ENCODE data around the gene SCFD2. TPM values are rescaled to one million over a fixed set of nuclear protein-coding genes. Genes with fewer than 3 reads are reported as not detected.
A peak's percentile ranks its signal among the peaks of the same experiment; 100 is the strongest.

The SCFD2 gene
- total RNA-seq, 1 experiment from 2014 or later, result 19.2 TPM

DNA sequence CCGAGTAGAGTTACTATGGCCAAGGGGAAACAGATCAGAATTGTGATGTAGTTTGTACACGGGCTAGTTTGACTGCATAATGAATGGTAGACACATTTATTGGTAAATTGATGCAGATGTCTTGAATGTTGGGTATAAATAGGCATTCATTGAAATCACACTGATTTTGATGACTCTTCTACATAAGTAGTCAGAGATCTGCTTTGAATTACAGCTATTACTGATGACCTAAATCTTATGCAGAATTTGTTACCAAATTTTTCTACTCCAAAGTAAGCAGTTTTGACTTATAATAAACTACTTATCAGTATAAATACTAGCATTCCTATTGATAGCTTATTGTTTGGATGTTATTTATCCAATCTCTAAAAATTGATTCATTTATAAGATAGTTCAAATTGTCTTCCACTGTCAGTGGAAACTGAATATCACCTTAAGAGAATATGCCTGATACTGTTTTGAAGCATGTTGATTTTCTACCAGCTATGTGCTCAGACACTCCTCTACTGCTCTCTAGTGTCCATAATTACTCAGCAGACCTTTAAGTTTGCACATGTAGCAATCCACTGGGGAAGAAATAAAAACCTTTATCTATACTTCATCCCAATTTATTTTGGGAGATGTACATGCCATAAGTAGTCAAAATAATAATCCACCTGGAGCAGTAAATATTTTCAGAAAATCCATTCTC lies 383.5 kb downstream of the SCFD2 start:
- Mint-ChIP-seq H3K4me1 (ENCODE audit: insufficient read depth, unreplicated experiment) (no peaks in the 10 kb centered on the region), H3K27me3 (ENCODE audit: insufficient read depth, unreplicated experiment) (no peaks in the 10 kb centered on the region), H3K9me3 (ENCODE audit: unreplicated experiment) (no peaks in the 10 kb centered on the region), H3K27ac (ENCODE audit: low read depth, unreplicated experiment) (peak overlapping the region; percentile 1), H3K36me3 (ENCODE audit: insufficient read depth, unreplicated experiment) (no peaks in the 10 kb centered on the region), H3K4me3 (ENCODE audit: unreplicated experiment) (no peak overlapping the region)
- POLR2A ChIA-PET, result interaction anchor here (1.0 to 1.8 kb wide), 4 partner anchors 194 to 435 kb away, joined by 3 to 5 read pairs (median 3); no protein-coding TSS in a partner anchor
- CTCF ChIA-PET, result interaction anchor here (0.5 to 7.5 kb wide), 45 partner anchors 13 to 1251 kb away, joined by 3 to 244 read pairs (median 4); no protein-coding TSS in a partner anchor
- intact Hi-C loops (cut with micrococcal nuclease), result loop anchor here (1.0 to 5.0 kb wide), 6 partner anchors 270 to 748 kb away; no protein-coding TSS in a partner anchor
- peak; percentile 57 for DNase-seq (ENCODE audit: unreplicated experiment)
- TF ChIP-seq, protein P1, sequence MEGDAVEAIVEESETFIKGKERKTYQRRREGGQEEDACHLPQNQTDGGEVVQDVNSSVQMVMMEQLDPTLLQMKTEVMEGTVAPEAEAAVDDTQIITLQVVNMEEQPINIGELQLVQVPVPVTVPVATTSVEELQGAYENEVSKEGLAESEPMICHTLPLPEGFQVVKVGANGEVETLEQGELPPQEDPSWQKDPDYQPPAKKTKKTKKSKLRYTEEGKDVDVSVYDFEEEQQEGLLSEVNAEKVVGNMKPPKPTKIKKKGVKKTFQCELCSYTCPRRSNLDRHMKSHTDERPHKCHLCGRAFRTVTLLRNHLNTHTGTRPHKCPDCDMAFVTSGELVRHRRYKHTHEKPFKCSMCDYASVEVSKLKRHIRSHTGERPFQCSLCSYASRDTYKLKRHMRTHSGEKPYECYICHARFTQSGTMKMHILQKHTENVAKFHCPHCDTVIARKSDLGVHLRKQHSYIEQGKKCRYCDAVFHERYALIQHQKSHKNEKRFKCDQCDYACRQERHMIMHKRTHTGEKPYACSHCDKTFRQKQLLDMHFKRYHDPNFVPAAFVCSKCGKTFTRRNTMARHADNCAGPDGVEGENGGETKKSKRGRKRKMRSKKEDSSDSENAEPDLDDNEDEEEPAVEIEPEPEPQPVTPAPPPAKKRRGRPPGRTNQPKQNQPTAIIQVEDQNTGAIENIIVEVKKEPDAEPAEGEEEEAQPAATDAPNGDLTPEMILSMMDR (IDR thresholded peaks at IDR 0.05; ENCODE audit: unreplicated experiment), result peak; percentile 73
- no TSS peak for BruUV-seq (replicated peaks)

DNA sequence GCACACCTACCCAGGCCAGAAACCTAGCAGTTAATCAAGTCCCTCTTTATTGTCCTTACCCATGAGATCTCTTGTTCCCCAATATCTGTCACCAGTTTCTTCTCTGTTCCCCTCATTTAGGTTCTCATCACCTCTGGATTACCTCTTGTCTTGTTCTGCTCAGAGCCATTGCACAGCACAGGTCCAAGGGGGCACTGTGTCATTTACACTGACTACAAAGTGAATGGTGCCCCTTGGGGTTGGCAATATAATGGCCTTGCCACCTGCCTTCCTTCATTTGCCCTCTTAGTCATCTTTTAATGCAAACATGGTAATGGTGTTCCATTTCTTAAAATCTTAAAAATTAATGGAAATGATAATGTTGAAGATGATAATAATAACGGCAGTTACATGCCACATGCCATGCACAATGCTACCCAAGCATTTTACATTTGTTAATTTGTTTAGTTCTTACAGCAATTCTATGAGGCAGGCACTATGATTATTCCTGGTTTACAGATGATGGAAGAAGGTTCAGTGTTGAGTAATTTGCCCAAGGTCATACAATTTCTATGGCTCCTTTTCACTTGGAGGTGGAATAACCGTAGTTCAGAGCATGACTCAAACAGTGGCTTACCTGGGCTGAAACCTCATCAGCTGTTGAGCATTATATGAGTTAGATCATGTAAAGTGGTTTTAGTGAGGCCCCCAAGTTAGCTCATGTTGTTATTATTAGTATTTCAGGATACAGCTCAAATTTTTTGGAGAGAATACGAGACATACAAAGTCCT lies 385.9 kb downstream of the SCFD2 start:
- no TSS peak for BruUV-seq (replicated peaks)
- DNase-seq (ENCODE audit: unreplicated experiment), result no peak
- H3K4me3 Mint-ChIP-seq (ENCODE audit: unreplicated experiment), result no peak overlapping the region
- CTCF ChIA-PET, result interaction anchor here (0.6 to 7.5 kb wide), 6 partner anchors 267 to 1254 kb away, joined by 3 to 244 read pairs (median 4); no protein-coding TSS in a partner anchor
- no peaks in the 10 kb centered on the region for H3K27me3 Mint-ChIP-seq (ENCODE audit: insufficient read depth, unreplicated experiment)
- POLR2A ChIA-PET, result interaction anchor here (0.6 to 0.9 kb wide), 2 partner anchors 354 to 434 kb away, joined by 3 read pairs; no protein-coding TSS in a partner anchor
- no peaks in the 10 kb centered on the region for H3K4me1 Mint-ChIP-seq (ENCODE audit: insufficient read depth, unreplicated experiment)
- no peak overlapping the region for H3K27ac Mint-ChIP-seq (ENCODE audit: low read depth, unreplicated experiment)
- no peaks in the 10 kb centered on the region for H3K36me3 Mint-ChIP-seq (ENCODE audit: insufficient read depth, unreplicated experiment)
- TF ChIP-seq, protein P1 (IDR thresholded peaks at IDR 0.05; ENCODE audit: unreplicated experiment), result no peak
- H3K9me3 Mint-ChIP-seq (ENCODE audit: unreplicated experiment), result no peaks in the 10 kb centered on the region
- intact Hi-C loops (cut with micrococcal nuclease), result loop anchor here (5.0 kb wide), 1 partner anchor 313 kb away; no protein-coding TSS in a partner anchor

DNA sequence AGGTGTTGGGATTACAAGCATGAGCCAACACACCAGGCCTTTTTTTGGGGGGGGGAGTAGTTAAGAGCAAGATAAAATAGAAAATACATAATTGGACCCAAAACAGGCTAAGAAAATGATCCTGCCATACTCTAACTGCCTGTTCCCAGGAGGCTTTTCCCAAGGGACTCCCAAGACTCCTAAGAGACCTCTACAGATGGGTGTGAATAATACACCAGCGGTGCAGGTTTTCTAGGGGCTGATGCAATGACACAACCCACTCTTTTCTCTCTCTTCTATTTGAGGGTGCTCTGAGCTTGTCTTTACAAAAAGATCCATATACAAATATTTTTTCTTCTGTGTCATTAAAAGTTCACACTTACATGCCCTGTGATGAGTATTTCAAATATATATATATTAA lies 386.8 kb downstream of the SCFD2 start:
- H3K27me3 Mint-ChIP-seq (ENCODE audit: insufficient read depth, unreplicated experiment), result no peaks in the 10 kb centered on the region
- no peaks in the 10 kb centered on the region for H3K36me3 Mint-ChIP-seq (ENCODE audit: insufficient read depth, unreplicated experiment)
- intact Hi-C loops (cut with micrococcal nuclease), result no loop called here

More for the DNA sequence above, 386.8 kb downstream of the SCFD2 start:
- POLR2A ChIA-PET, result no interaction called here
- no peaks in the 10 kb centered on the region for H3K4me1 Mint-ChIP-seq (ENCODE audit: insufficient read depth, unreplicated experiment)
- BruUV-seq (replicated peaks), result no TSS peak
- CTCF ChIA-PET, result no interaction called here
- H3K27ac Mint-ChIP-seq (ENCODE audit: low read depth, unreplicated experiment), result no peak overlapping the region
- TF ChIP-seq, protein P1 (IDR thresholded peaks at IDR 0.05; ENCODE audit: unreplicated experiment), result no peak
- peak; percentile 20 for DNase-seq (ENCODE audit: unreplicated experiment)
- no peak overlapping the region for H3K4me3 Mint-ChIP-seq (ENCODE audit: unreplicated experiment)
- H3K9me3 Mint-ChIP-seq (ENCODE audit: unreplicated experiment), result no peaks in the 10 kb centered on the region
